22Rv1 (cell line): ENCODE measurements around the gene ASPM.

Experiments used
- H3K27ac ChIP-seq: fragments of 450-650 bp; 2 replicates; pipeline ENCODE4 v1.5.1; 2017
- CTCF ChIP-seq: fragments of 450-650 bp; IDR thresholded peaks from 2 replicates; pipeline ENCODE4 v1.5.1; 2017; ENCODE audit warnings: mild to moderate bottlenecking
- ZFX ChIP-seq: fragments of 450-650 bp; IDR thresholded peaks from 2 replicates; pipeline ENCODE4 v1.6.1; 2017; ENCODE audit warnings: antibody characterized with exemption, borderline replicate concordance

ASPM gene

DNA sequence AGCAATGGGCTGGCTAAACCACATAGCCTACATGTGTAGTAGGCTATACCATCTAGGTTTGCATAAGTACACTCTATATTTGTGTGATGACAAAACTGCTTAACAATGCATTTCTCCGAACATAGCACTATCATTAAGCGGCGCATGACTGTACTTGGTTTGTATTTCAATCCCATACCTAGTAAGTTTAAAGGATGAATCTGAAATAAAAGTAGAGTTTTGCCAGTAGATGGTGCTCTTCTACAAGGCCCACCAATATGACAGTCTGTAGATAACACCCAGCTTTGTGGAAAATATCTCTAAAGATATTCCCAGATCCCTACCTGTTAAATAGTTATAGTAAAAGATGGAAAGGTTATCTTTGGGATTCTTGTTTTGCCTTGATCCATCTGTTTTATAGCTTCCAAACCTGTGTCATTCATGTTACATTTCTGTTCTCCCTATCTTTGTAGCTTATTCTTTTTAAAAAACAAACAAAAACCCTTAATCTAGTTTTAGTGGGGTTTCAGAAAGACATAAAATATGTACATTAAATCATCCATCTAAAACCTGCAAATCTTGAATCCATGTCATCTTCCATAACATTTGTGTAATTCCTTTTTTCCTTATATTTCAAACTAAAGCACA, 33.9 kb upstream of the ASPM start:
- TF ChIP-seq ZFX: no peak
- TF ChIP-seq CTCF: peak; percentile 93
- no peak overlapping the region for H3K27ac ChIP-seq

- H3K27ac ChIP-seq: no peak overlapping the region
- TF ChIP-seq ZFX: no peak
- TF ChIP-seq CTCF: no peak
Measured at GRCh38 chr1:197178998-197179397, 32.5 kb upstream of the ASPM start.

DNA sequence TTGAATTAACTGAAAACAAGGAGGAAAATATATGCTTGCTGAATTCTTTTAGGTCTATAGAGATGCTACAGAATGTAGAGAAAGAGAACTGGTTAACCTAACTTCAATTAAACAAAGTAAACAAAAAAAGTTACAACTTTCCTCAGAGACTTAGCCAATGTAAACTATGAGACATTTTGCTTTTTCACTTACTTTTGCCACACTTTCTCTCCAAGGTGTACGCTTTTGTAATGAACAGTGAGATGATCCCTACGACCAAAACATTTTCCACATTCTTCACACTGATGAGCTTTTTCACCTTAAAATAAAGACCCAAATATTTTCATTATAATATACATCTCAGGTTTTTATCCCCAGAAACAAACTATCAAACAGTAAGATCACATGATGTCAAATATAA, 28.3 kb upstream of the ASPM start:
- no peak overlapping the region for H3K27ac ChIP-seq
- no peak for TF ChIP-seq ZFX
- no peak for TF ChIP-seq CTCF

DNA sequence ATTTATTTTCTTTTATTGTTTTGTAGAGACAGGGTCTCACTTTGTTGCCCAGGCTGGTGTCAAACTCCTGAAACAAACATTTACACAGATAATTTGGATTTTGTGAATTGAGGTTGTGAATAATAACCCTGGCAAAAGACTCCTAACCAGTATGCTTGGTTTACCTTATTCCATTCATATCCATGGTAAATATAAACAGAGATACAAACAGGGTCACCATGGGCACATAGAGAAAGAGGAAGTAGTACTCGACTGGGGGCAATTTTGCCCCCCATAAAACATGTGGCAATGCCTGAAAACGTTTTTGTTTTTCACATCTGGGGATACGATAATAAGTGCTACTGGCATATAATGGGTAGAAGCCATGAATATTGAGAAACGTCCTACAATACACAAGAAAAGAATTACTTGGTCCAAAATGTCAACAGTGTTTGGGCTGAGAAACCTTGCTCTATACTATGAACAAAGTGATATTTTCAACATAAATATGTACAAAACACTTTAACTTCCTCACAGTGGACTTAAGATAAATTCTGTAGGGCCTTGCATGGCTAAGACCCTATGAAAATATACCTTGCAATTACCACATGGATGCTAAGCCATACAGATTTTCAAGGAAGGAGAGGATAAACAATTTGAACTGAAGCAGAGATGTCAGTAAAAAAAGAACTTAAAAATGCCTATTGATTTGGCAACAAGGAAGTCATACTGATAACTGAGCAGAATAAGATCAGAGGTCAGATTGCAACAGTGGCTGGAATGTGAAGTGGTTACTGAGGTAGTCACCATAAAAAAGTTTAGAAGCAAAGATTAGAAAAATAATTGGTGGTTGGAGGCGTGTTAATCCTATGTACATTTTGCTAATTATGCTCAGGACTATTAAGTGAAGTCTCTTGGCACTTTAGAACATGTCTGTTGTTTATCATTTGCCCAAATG, 27.4 kb upstream of the ASPM start:
- no peak overlapping the region for H3K27ac ChIP-seq
- no peak for TF ChIP-seq ZFX
- no peak for TF ChIP-seq CTCF

DNA sequence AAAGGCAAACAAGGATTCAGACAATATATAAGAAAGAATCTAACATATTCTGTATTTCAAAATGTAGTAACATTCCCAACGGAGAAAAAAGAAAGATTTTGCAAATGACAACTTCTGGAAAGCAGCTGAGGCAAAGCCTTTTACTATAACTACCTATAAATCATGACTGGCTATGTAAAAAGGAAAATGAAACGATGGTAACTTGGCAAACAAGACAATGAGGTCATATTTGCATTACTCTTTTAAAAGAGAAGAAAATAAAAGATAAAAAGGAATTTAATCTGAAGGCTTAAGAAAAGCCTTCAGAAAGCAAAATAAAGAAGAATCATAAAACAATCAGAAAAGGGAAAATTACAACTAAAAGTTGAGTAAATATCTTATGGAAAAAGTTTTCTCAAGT, 25.1 kb upstream of the ASPM start:
- TF ChIP-seq ZFX (no peak), CTCF (no peak)
- no peak overlapping the region for H3K27ac ChIP-seq

GRCh38 chr1:197170538-197170937, 24.1 kb upstream of the ASPM start:
- H3K27ac ChIP-seq: no peak overlapping the region

GRCh38 chr1:197159461-197159860, 13.0 kb upstream of the ASPM start:
- no peak overlapping the region for H3K27ac ChIP-seq
- TF ChIP-seq CTCF: no peak
- no peak for TF ChIP-seq ZFX

More at GRCh38 chr1:197170538-197170937, 24.1 kb upstream of the ASPM start:
- TF ChIP-seq ZFX: no peak

DNA sequence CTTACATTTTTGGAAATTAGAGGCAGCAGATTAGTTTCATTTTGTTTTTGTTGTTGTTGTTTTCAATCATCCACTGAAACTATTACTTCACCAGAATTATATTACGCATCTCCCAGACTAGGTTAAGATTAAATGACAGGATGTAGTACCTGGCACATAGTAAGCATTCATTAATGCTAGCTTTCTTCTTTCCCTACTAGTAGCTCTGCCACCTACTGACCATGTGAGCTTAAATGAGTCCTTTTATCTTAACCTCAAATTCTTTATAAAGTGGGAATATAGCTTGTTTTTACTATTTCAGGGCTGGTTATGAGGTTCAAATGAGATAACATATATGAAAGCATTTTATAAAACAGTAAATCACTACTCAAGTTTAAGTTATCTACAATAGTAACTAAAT, 10.2 kb upstream of the ASPM start:
- no peak overlapping the region for H3K27ac ChIP-seq
- TF ChIP-seq ZFX (no peak), CTCF (peak; percentile 32)
